Sigmoid colon (tissue), 4 donors: ENCODE measurements around the gene RPGRIP1L.

Experiments
- CTCF ChIP-seq, 4 experiments: fragments of 450-650 bp in 3 of 4; fragments of 200-600 bp in 1 of 4; IDR thresholded peaks; one replicate each; pipeline ENCODE4 v1.5.1; 2016 to 2019; ENCODE audit warnings: antibody characterized with exemption in 4 of 4, mild to moderate bottlenecking in 3 of 4, moderate library complexity in 2 of 4
- EP300 ChIP-seq, 4 donors: sonication (generic); formaldehyde crosslinking; IDR thresholded peaks; one replicate each; pipeline ENCODE4 v1.6.1; 2017; ENCODE audit warnings: antibody characterized with exemption in 4 of 4
- POLR2A ChIP-seq, 2 donors: fragments of 450-650 bp; IDR thresholded peaks; one replicate each; pipeline ENCODE4 v1.6.1; 2016; ENCODE audit warnings: antibody characterized with exemption in 2 of 2, mild to moderate bottlenecking in 2 of 2, moderate library complexity in 2 of 2

- TF ChIP-seq POLR2A (IDR thresholded peaks at IDR 0.05) (no peak), CTCF (IDR thresholded peaks at IDR 0.05) (no peak), EP300 (IDR thresholded peaks at IDR 0.05) (no peak)
Observed at GRCh38 chr16:53565296-53565863, 138.3 kb downstream of the RPGRIP1L start.
